GM19452 (cell line): ENCODE data around the gene CHST13.

Experiments used
- ATAC-seq: cut with Tn5 transposase; IDR thresholded peaks from one replicate; pipeline ENCODE4 v1.9.1; 2021; ENCODE audit not compliant: unreplicated experiment

Gene CHST13

GRCh38 chr3:126539558-126540250 is 15.7 kb downstream of the CHST13 start:
- ATAC-seq: no peak

- ATAC-seq: no peak
Measured at GRCh38 chr3:126540342-126540849, 16.4 kb downstream of the CHST13 start.

GRCh38 chr3:126540951-126541627 is 17.1 kb downstream of the CHST13 start:
- ATAC-seq: no peak

- no peak for ATAC-seq
Measured at GRCh38 chr3:126541628-126542339, 17.8 kb downstream of the CHST13 start.

- no peak for ATAC-seq
Measured at GRCh38 chr3:126542340-126543241, 18.6 kb downstream of the CHST13 start.

GRCh38 chr3:126543457-126544061 is 19.6 kb downstream of the CHST13 start:
- ATAC-seq: no peak

- ATAC-seq: no peak
Measured at GRCh38 chr3:126544596-126545281, 20.8 kb downstream of the CHST13 start.

GRCh38 chr3:126545544-126545943 is 21.6 kb downstream of the CHST13 start:
- ATAC-seq: no peak

GRCh38 chr3:126546013-126546412 is 22.1 kb downstream of the CHST13 start:
- ATAC-seq: no peak

- ATAC-seq: no peak
Measured at GRCh38 chr3:126546549-126547239, 22.7 kb downstream of the CHST13 start.

- no peak for ATAC-seq
Measured at GRCh38 chr3:126547721-126548120, 23.8 kb downstream of the CHST13 start.

- ATAC-seq: no peak
Measured at GRCh38 chr3:126548556-126549466, 24.9 kb downstream of the CHST13 start.

GRCh38 chr3:126549861-126550487 is 26.0 kb downstream of the CHST13 start:
- ATAC-seq: no peak

GRCh38 chr3:126550488-126551051 is 26.6 kb downstream of the CHST13 start:
- ATAC-seq: no peak

GRCh38 chr3:126551121-126551838 is 27.3 kb downstream of the CHST13 start:
- ATAC-seq: no peak

GRCh38 chr3:126551839-126552687 is 28.1 kb downstream of the CHST13 start:
- no peak for ATAC-seq
